GM23248 (cell line): ENCODE results near the gene PLOD1. TPM values are rescaled to one million over a fixed set of nuclear protein-coding genes. Genes with fewer than 3 reads are reported as not detected.
"Not testable (repeated sequence)": the region's sequence is repeated elsewhere in the genome, so short reads cannot be mapped to it uniquely, and the experiment has no call there.

Experiments
- DNase-seq: peaks from one replicate; pipeline ENCODE4 v3.0.0-alpha.2; 2015
- H2AFZ ChIP-seq: fragments of 200-600 bp; sonication (generic); 2 replicates; pipeline ENCODE4 v1.6.1; 2016; ENCODE audit warnings: antibody characterized with exemption
- H3F3A ChIP-seq: fragments of 200-600 bp; sonication (generic); 2 replicates; pipeline ENCODE4 v1.6.1; 2016; ENCODE audit warnings: mild to moderate bottlenecking, antibody characterized with exemption, mixed run types; ENCODE audit not compliant: insufficient read depth
- H3K27ac ChIP-seq: fragments of 200-600 bp; sonication (generic); 2 replicates; pipeline ENCODE4 v1.5.1; 2016; ENCODE audit warnings: mild to moderate bottlenecking
- H3K27me3 ChIP-seq: fragments of 200-600 bp; sonication (generic); replicated peaks from 2 replicates; pipeline ENCODE4 v1.6.1; 2016; ENCODE audit warnings: mild to moderate bottlenecking; ENCODE audit not compliant: insufficient read depth
- H3K36me3 ChIP-seq: fragments of 200-600 bp; sonication (generic); 2 replicates; pipeline ENCODE4 v1.6.1; 2016; ENCODE audit warnings: low read depth, mild to moderate bottlenecking
- H3K4me1 ChIP-seq: fragments of 200-600 bp; sonication (generic); 2 replicates; pipeline ENCODE4 v1.6.1; 2016; ENCODE audit warnings: mild to moderate bottlenecking; ENCODE audit not compliant: insufficient read depth
- H3K4me2 ChIP-seq: fragments of 200-600 bp; sonication (generic); one replicate; pipeline ENCODE4 v1.6.1; 2016; ENCODE audit warnings: mild to moderate bottlenecking; ENCODE audit not compliant: unreplicated experiment
- H3K4me3 ChIP-seq: fragments of 200-600 bp; sonication (generic); 2 replicates; pipeline ENCODE4 v1.5.1; 2016; ENCODE audit warnings: mild to moderate bottlenecking
- H3K79me2 ChIP-seq: fragments of 200-600 bp; sonication (generic); 2 replicates; pipeline ENCODE4 v1.6.1; 2016; ENCODE audit warnings: mild to moderate bottlenecking; ENCODE audit not compliant: insufficient read depth
- H3K9ac ChIP-seq: fragments of 200-600 bp; sonication (generic); 2 replicates; pipeline ENCODE4 v1.6.1; 2016; ENCODE audit warnings: mild to moderate bottlenecking
- H3K9me2 ChIP-seq: fragments of 200-600 bp; sonication (generic); 2 replicates; pipeline ENCODE4 v1.6.1; 2016; ENCODE audit warnings: mixed run types, mild to moderate bottlenecking, moderate library complexity; ENCODE audit not compliant: insufficient read depth
- H3K9me3 ChIP-seq: fragments of 200-600 bp; sonication (generic); one replicate; pipeline ENCODE4 v1.6.1; 2017; ENCODE audit warnings: low read depth
- H4K20me1 ChIP-seq: fragments of 200-600 bp; sonication (generic); 2 replicates; pipeline ENCODE4 v1.6.0; 2016; ENCODE audit not compliant: insufficient read depth
- EZH2 ChIP-seq: fragments of 200-600 bp; sonication (generic); IDR thresholded peaks from 2 replicates; pipeline ENCODE4 v1.6.1; 2018; ENCODE audit warnings: antibody characterized with exemption, mild to moderate bottlenecking; ENCODE audit not compliant: insufficient read depth, poor library complexity, severe bottlenecking
- EZH2phosphoT487 ChIP-seq: fragments of 200-600 bp; sonication (generic); IDR thresholded peaks from 2 replicates; pipeline ENCODE4 v1.6.1; 2018; ENCODE audit warnings: antibody characterized with exemption, moderate library complexity, mild to moderate bottlenecking, low read depth; ENCODE audit not compliant: insufficient read depth
- WGBS, 2 experiments: methylation state at CpG; one replicate each; pipeline ENCODE4 v1.1.6; 2015 to 2017; ENCODE audit warnings: low lambda C conversion rate in 2 of 2, low coverage in 1 of 2; ENCODE audit errors: missing lambda C conversion rate in 2 of 2; 5-methylcytosine and 5-hydroxymethylcytosine counted together
- in situ Hi-C: fragments of 300-500 bp; cut with MboI; formaldehyde crosslinking; loops from 2 replicates; pipeline ENCODE4 v1.15.0; 2020
- polyA plus RNA-seq: library from polyadenylated mRNA; unstranded; fragments of >200 nt; fragmentation: Nextera tagmentation; extraction: Ambion mirVana; gene quantifications from 2 replicates; pipeline ENCODE4 v1.2.1, GENCODE V29; 2016
- total RNA-seq: library from RNA; depleted of rRNA; stranded (reverse); fragments of >200 nt; shearing (Covaris generic); gene quantifications from 2 replicates; pipeline ENCODE4 v1.2.3, GENCODE V29; 2014

PLOD1 gene
- total and polyA plus RNA-seq, 2 experiments from 2014 or later: 443 to 633 TPM

DNA sequence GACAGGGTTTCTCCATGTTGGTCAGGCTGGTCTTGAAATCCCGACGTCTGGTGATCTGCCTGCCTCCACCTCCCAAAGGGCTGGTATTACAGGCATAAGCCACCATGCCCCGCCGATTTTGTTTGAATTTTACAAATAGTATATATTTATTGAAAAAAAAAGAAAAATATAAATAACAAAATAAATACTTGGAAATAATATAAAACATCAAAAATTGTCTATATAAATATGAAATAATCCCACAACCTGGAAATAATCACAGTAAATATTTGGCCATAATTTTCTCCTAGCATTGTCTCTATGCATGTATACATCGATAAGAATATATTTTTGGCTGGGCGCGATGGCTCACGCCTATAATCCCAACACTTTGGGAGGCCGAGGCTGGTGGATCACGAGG is 2.7 kb upstream of the PLOD1 start:
- in situ Hi-C loops: no loop called here
- no peaks in the 10 kb centered on the region for H3K36me3 ChIP-seq

DNA sequence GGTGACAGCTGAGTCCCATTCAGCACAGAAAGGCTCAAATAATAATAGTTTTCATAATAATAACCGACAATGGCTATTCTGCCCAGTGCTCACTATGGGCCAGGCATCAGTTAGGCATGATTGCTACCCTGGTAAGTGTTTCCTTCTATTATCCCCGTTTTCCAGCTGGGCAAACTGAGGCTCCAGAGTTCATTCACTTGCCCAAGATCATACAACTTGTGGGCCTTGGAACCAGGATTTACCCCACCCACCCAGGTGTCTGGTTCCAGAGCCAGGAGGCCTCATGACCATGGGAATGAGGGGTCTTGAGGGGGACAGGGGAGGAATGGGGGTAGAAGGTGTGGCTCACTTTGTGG is 518 bp downstream of the PLOD1 start:
- H3K36me3 ChIP-seq: 0 out of 2 replicates have a peak, but pooled peaks cover 3% of the 10 kb centered on the region
- H3K4me1 ChIP-seq: peaks cover 29% of the 10 kb centered on the region
- peak overlapping the region; percentile 86 for H3K4me2 ChIP-seq
- in situ Hi-C loops: no loop called here
- H3K9me3 ChIP-seq: no peaks in the 10 kb centered on the region
- peak overlapping the region; percentile 87 for H3K9ac ChIP-seq
- H2AFZ ChIP-seq: peak overlapping the region; percentile 96
- H3K27me3 ChIP-seq: no peaks in the 10 kb centered on the region
- TF ChIP-seq EZH2phosphoT487 (no peak), EZH2 (no peak)
- peak overlapping the region; percentile 65 for H3K27ac ChIP-seq
- peak overlapping the region; percentile 81 for H3K4me3 ChIP-seq
- H3F3A ChIP-seq: peaks cover 15% of the 10 kb centered on the region; the same call in 1 of the 2 replicates
- DNase-seq: no peak
- H3K79me2 ChIP-seq: peaks cover 54% of the 10 kb centered on the region
- no peaks in the 10 kb centered on the region for H3K9me2 ChIP-seq
- no peaks in the 10 kb centered on the region for H4K20me1 ChIP-seq
- 0% methylated on average over 2 of the region's 2 CpGs for WGBS, 2 experiments

More for the DNA sequence above, 2.7 kb upstream of the PLOD1 start:
- WGBS, 2 experiments: 92 to 94% methylated on average over 10 of the region's 10 CpGs
- Histone ChIP-seq H3K4me3 (no peak overlapping the region), H3K9ac (no peak overlapping the region), H3K79me2 (peaks cover 22% of the 10 kb centered on the region), H3K9me3 (no peaks in the 10 kb centered on the region), H2AFZ (no peak overlapping the region), H4K20me1 (no peaks in the 10 kb centered on the region), H3F3A (peaks cover 12% of the 10 kb centered on the region; the same call in 1 of the 2 replicates), H3K27ac (no peak overlapping the region), H3K9me2 (no peaks in the 10 kb centered on the region), H3K4me2 (no peak overlapping the region), H3K4me1 (peaks cover 17% of the 10 kb centered on the region), H3K27me3 (no peaks in the 10 kb centered on the region)
- TF ChIP-seq EZH2phosphoT487 (no peak), EZH2 (no peak)
- DNase-seq: no peak

DNA sequence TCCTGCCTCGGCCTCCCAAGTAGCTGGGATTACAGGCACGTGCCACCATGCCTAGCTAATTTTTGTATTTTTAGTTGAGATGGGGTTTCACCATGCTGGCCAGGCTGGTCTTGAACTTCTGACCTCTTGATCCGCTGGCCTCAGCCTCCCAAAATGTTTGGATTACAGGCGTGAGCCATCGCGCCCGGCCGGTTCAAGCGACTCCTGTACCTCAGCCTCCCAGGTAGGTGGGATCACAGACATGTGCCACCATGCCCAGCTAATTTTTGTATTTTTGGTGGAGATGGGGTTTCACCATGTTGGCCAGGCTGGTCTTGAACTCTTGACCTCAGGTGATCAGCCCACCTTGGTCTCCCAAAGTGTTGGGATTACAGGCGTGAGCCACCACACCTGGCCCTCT is 1.2 kb downstream of the PLOD1 start:
- H2AFZ ChIP-seq, H3K9me2 ChIP-seq, DNase-seq, H3K27ac ChIP-seq, H4K20me1 ChIP-seq, H3K36me3 ChIP-seq, H3K9me3 ChIP-seq, H3K27me3 ChIP-seq, in situ Hi-C loops: not testable (repeated sequence)
- peak overlapping the region; percentile 86 for H3K4me2 ChIP-seq
- peaks cover 16% of the 10 kb centered on the region; the same call in 1 of the 2 replicates for H3F3A ChIP-seq
- H3K4me1 ChIP-seq: peaks cover 30% of the 10 kb centered on the region
- peaks cover 61% of the 10 kb centered on the region for H3K79me2 ChIP-seq
- H3K4me3 ChIP-seq: peak overlapping the region; percentile 81
- 93% methylated on average over 10 of the region's 10 CpGs for WGBS, 2 experiments
- H3K9ac ChIP-seq: peak overlapping the region; percentile 87

DNA sequence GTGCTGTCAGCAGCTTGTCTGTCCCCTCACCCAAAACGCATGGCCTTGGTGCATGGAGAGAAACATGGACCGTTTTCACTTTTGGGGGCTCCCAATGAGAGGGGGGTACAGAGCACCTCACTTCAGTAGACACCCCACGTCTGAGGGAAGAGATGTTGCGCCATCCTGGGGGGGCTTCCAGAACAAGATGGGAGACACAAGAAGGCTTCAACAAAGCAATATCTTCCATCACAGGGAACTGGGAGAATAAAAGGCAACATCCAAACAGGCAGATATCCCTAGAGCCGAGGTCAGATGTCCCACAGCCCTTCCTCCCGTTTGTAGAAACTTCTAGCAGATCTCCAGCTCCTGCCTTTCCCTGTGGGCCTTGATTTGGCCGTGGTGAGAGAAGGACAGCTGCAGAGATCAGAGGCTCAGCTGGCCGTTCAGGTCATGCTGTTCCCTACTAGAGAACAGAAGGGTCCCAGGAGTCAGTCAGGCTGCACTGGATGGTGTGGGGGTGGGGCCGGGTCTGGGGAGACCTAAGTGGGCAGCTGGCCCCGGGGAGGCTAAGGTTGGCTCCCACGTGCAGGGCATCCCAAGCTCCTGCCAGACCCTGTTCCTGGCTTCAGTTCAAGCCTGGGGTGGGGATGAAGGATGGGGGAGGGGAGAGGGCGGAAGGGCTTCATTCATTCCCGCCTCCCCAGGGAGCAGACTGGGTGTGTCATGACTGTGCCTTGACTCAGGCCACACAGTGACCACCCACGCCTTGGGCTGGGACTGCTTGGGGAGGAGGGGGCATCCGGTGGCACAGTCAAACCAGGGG is 4.4 kb downstream of the PLOD1 start:
- DNase-seq: peak; percentile 45

DNA sequence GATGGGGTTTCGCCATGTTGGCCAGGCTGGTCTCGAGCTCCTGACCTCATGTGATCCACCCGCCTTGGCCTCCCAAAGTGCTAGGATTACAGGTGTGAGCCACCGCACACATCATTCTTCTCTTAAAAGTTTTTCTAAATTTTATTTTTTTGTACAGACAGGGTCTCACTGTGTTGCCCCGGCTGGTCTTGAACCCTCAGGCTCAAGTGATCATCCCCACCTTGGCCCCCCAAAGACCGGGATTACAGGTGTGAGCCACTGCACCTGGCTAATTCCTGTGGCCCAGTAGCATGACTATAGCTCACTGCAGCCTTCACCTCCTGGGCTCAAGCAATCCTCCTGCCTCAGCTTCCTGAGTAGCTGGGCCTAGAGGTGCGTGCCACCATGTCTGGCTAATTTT is 5.3 kb downstream of the PLOD1 start:
- H3K27me3 ChIP-seq, H3K9me3 ChIP-seq, H3K9ac ChIP-seq, H3K36me3 ChIP-seq, H3K4me3 ChIP-seq, H3K9me2 ChIP-seq, H4K20me1 ChIP-seq, H2AFZ ChIP-seq, in situ Hi-C loops, H3K4me2 ChIP-seq, DNase-seq, H3F3A ChIP-seq, H3K27ac ChIP-seq: not testable (repeated sequence)
- peaks cover 96% of the 10 kb centered on the region for H3K79me2 ChIP-seq
- H3K4me1 ChIP-seq: peaks cover 23% of the 10 kb centered on the region
- 91 to 96% methylated on average over 7 of the region's 7 CpGs for WGBS, 2 experiments

More for the DNA sequence above, 4.4 kb downstream of the PLOD1 start:
- 0 out of 2 replicates have a peak, but pooled peaks cover 5% of the 10 kb centered on the region for H3K36me3 ChIP-seq
- in situ Hi-C loops: no loop called here
- no peaks in the 10 kb centered on the region for H4K20me1 ChIP-seq
- H3K27me3 ChIP-seq: no peaks in the 10 kb centered on the region
- H3F3A ChIP-seq: 0 out of 2 replicates have a peak, but pooled peaks cover 7% of the 10 kb centered on the region
- H3K9me3 ChIP-seq: no peaks in the 10 kb centered on the region
- WGBS, 2 experiments: 60 to 61% methylated on average over 15 of the region's 15 CpGs
- H3K4me3 ChIP-seq: no peak overlapping the region
- no peak overlapping the region for H2AFZ ChIP-seq
- TF ChIP-seq EZH2 (no peak), EZH2phosphoT487 (no peak)
- H3K9me2 ChIP-seq: no peaks in the 10 kb centered on the region
- H3K9ac ChIP-seq: no peak overlapping the region
- peaks cover 93% of the 10 kb centered on the region for H3K79me2 ChIP-seq
- no peak overlapping the region for H3K27ac ChIP-seq
- peak overlapping the region; percentile 47 for H3K4me2 ChIP-seq
- peaks cover 23% of the 10 kb centered on the region for H3K4me1 ChIP-seq
